ENCODE measurements around the gene ZC3H4.
A peak's percentile ranks its signal among the peaks of the same experiment; 100 is the strongest.
"Not testable (repeated sequence)": the region's sequence is repeated elsewhere in the genome, so short reads cannot be mapped to it uniquely, and the experiment has no call there.

Gene ZC3H4

GRCh38 chr19:47112997-47113849 is at the start of gene ZC3H4:
Gene ZC3H4, minus strand, starts transcription at chr19:47113776. Its CDS starts 1,192 bp downstream, at chr19:47112584.
- DNase-seq = peak; percentile 94 to 98 (median 96)

GRCh38 chr19:47161876-47162489 is 48.4 kb upstream of the ZC3H4 start:
- DNase-seq = no peak

GRCh38 chr19:47158879-47159503 is 45.4 kb upstream of the ZC3H4 start:
- peak in 1 of 4 experiments; percentile 3 for DNase-seq

GRCh38 chr19:47158367-47158791 is 44.8 kb upstream of the ZC3H4 start:
- DNase-seq = no peak

GRCh38 chr19:47157431-47158321 is 44.1 kb upstream of the ZC3H4 start:
- DNase-seq = peak in 2 of 4 experiments; percentile 30 to 48

GRCh38 chr19:47156861-47157430 is 43.4 kb upstream of the ZC3H4 start:
- DNase-seq = no peak

GRCh38 chr19:47155148-47155547 is 41.6 kb upstream of the ZC3H4 start:
- no peak for DNase-seq

- no peak for DNase-seq
These were observed 39.7 kb upstream of the ZC3H4 start for GRCh38 chr19:47153266-47153665.

GRCh38 chr19:47152632-47153031 is 39.1 kb upstream of the ZC3H4 start:
- no peak for DNase-seq

- DNase-seq = no peak
These were observed 38.6 kb upstream of the ZC3H4 start for GRCh38 chr19:47152205-47152604.

GRCh38 chr19:47151627-47152026 is 38.1 kb upstream of the ZC3H4 start:
- no peak for DNase-seq

GRCh38 chr19:47146920-47147319 is 33.3 kb upstream of the ZC3H4 start:
- DNase-seq = no peak

- no peak for DNase-seq
These were observed 32.3 kb upstream of the ZC3H4 start for GRCh38 chr19:47145639-47146486.

- DNase-seq = no peak
These were observed 31.1 kb upstream of the ZC3H4 start for GRCh38 chr19:47144630-47145029.

- no peak for DNase-seq
These were observed 29.9 kb upstream of the ZC3H4 start for GRCh38 chr19:47143322-47144073.

- DNase-seq = no peak
These were observed 29.2 kb upstream of the ZC3H4 start for GRCh38 chr19:47142779-47143178.

- no peak for DNase-seq
These were observed 28.1 kb upstream of the ZC3H4 start for GRCh38 chr19:47141695-47142094.

GRCh38 chr19:47141252-47141651 is 27.7 kb upstream of the ZC3H4 start:
- not testable (repeated sequence) for DNase-seq

GRCh38 chr19:47135156-47135555 is 21.6 kb upstream of the ZC3H4 start:
- DNase-seq = no peak

- no peak for DNase-seq
These were observed 21.0 kb upstream of the ZC3H4 start for GRCh38 chr19:47134545-47134944.

Data from activated CD4-positive, CD25-positive, alpha-beta regulatory T cell (primary cell).